ENCODE measurements around the gene SOD3.
A peak's percentile ranks its signal among the peaks of the same experiment; 100 is the strongest.

The SOD3 gene

GRCh38 chr4:24808261-24808660, 12.9 kb downstream of the SOD3 start:
- no peak overlapping the region for H3K4me3 ChIP-seq (ENCODE audit: low read depth, low read length)
- no peak for DNase-seq (ENCODE audit: low read depth)
- TF ChIP-seq CTCF (IDR thresholded peaks at IDR 0.05; ENCODE audit: control insufficient read depth, extremely low read depth, insufficient read depth): no peak

GRCh38 chr4:24808955-24809354, 13.6 kb downstream of the SOD3 start:
- no peak overlapping the region for H3K4me3 ChIP-seq (ENCODE audit: low read depth, low read length)
- TF ChIP-seq CTCF (IDR thresholded peaks at IDR 0.05; ENCODE audit: control insufficient read depth, extremely low read depth, insufficient read depth): no peak
- no peak for DNase-seq (ENCODE audit: low read depth)

- H3K4me3 ChIP-seq (ENCODE audit: low read depth, low read length): no peak overlapping the region
- TF ChIP-seq CTCF (IDR thresholded peaks at IDR 0.05; ENCODE audit: control insufficient read depth, extremely low read depth, insufficient read depth): 0 out of 2 replicates have a peak, but pooled peaks have one; percentile 2
- DNase-seq (ENCODE audit: low read depth): no peak
Observed at GRCh38 chr4:24809376-24809775, 14.0 kb downstream of the SOD3 start.

GRCh38 chr4:24809815-24810405, 14.5 kb downstream of the SOD3 start:
- no peak for TF ChIP-seq CTCF (IDR thresholded peaks at IDR 0.05; ENCODE audit: control insufficient read depth, extremely low read depth, insufficient read depth)
- no peak for DNase-seq (ENCODE audit: low read depth)
- H3K4me3 ChIP-seq (ENCODE audit: low read depth, low read length): no peak overlapping the region

GRCh38 chr4:24810871-24811631, 15.7 kb downstream of the SOD3 start:
- TF ChIP-seq CTCF (IDR thresholded peaks at IDR 0.05; ENCODE audit: control insufficient read depth, extremely low read depth, insufficient read depth): no peak
- H3K4me3 ChIP-seq (ENCODE audit: low read depth, low read length): no peak overlapping the region
- no peak for DNase-seq (ENCODE audit: low read depth)

GRCh38 chr4:24813732-24814131, 18.4 kb downstream of the SOD3 start:
- DNase-seq (ENCODE audit: low read depth): no peak
- H3K4me3 ChIP-seq (ENCODE audit: low read depth, low read length): no peak overlapping the region
- no peak for TF ChIP-seq CTCF (IDR thresholded peaks at IDR 0.05; ENCODE audit: control insufficient read depth, extremely low read depth, insufficient read depth)

All from LNCaP clone FGC (cell line).